K562 (cell line): ENCODE measurements around the gene PFKFB2. TPM values are rescaled to one million over a fixed set of nuclear protein-coding genes. Genes with fewer than 3 reads are reported as not detected.

Experiments
- ATF7 ChIP-seq: fragments of 450-650 bp; IDR thresholded peaks from 2 replicates; pipeline ENCODE4 v1.7.1; 2014; ENCODE audit warnings: mild to moderate bottlenecking, moderate library complexity
- EP400 ChIP-seq: fragments of 450-650 bp; IDR thresholded peaks from 2 replicates; pipeline ENCODE4 v1.6.1; 2017; ENCODE audit warnings: antibody characterized with exemption, mild to moderate bottlenecking, moderate library complexity
- ERF ChIP-seq: fragments of 450-650 bp; formaldehyde crosslinking; IDR thresholded peaks from 2 replicates; pipeline ENCODE4 v1.4.0; 2020; ENCODE audit warnings: mild to moderate bottlenecking, mixed read lengths
- FOXK2 ChIP-seq, 2 experiments: fragments of 450-650 bp; IDR thresholded peaks in 1 of 2; conservative IDR thresholded peaks in 1 of 2; 2 replicates each; pipeline ENCODE4 v1.6.1; 2016; ENCODE audit warnings: low read depth in 2 of 2, mild to moderate bottlenecking in 1 of 2
- FOXM1 ChIP-seq, 2 experiments: fragments of 450-650 bp in 1 of 2; sonication (generic) in 1 of 2; formaldehyde crosslinking in 1 of 2; IDR thresholded peaks; 2 replicates each; pipeline versions ENCODE4 v1.6.1 to v1.9.0; 2017 to 2022; ENCODE audit warnings: low read depth in 2 of 2, mild to moderate bottlenecking in 2 of 2, missing genetic modification reagents in 1 of 2, moderate library complexity in 1 of 2
- HES1 ChIP-seq: fragments of 450-650 bp; IDR thresholded peaks from 2 replicates; pipeline ENCODE4 v1.6.1; 2016; ENCODE audit warnings: low read depth, mild to moderate bottlenecking, moderate library complexity
- MCM3 ChIP-seq: fragments of 450-650 bp; IDR thresholded peaks from 2 replicates; pipeline ENCODE4 v1.6.1; 2016
- PBX2 ChIP-seq, 2 experiments: IDR thresholded peaks in 1 of 2; conservative IDR thresholded peaks in 1 of 2; 2 replicates each; pipeline ENCODE4 v1.6.1; 2016; ENCODE audit warnings: low read depth in 2 of 2, mild to moderate bottlenecking in 1 of 2, missing compliant biosample characterization in 1 of 2, missing genetic modification characterization in 1 of 2, moderate library complexity in 1 of 2
- POLR2AphosphoS5 ChIP-seq: IDR thresholded peaks from 2 replicates; pipeline ENCODE4 v1.6.1; 2011; ENCODE audit warnings: mild to moderate bottlenecking, low read depth, low read length, moderate library complexity; ENCODE audit not compliant: control insufficient read depth, insufficient read depth
- SAFB2 ChIP-seq: fragments of 200-400 bp; formaldehyde crosslinking; IDR thresholded peaks from 2 replicates; pipeline ENCODE4 v1.6.1; 2018; ENCODE audit warnings: borderline replicate concordance, low read length, low read depth, moderate library complexity; ENCODE audit not compliant: severe bottlenecking
- SMAD1 ChIP-seq: fragments of 150-350 bp; IDR thresholded peaks from 2 replicates; pipeline ENCODE4 v1.6.1; 2014; ENCODE audit warnings: low read length, low read depth; ENCODE audit not compliant: partially characterized antibody
- TAF7 ChIP-seq: fragments of 450-650 bp; IDR thresholded peaks from 2 replicates; pipeline ENCODE4 v1.6.1; 2016; ENCODE audit warnings: missing genetic modification characterization, missing compliant biosample characterization
- TEAD4 ChIP-seq, 2 experiments: sonication (generic) in 1 of 2; formaldehyde crosslinking in 1 of 2; IDR thresholded peaks; 2 replicates each; pipeline versions ENCODE4 v1.6.1 to v1.8.0; 2012 to 2022; ENCODE audit warnings: borderline replicate concordance in 1 of 2, inconsistent platforms in 1 of 2, low read length in 1 of 2, mild to moderate bottlenecking in 1 of 2, missing genetic modification reagents in 1 of 2
- ZFPM2 ChIP-seq: fragments of 250-450 bp; sonication (Bioruptor Pico); IDR thresholded peaks from 2 replicates; pipeline ENCODE4 v1.5.1; 2022; ENCODE audit warnings: mild to moderate bottlenecking
- ZNF23 ChIP-seq: fragments of 250-450 bp; sonication (Bioruptor Pico); IDR thresholded peaks from 2 replicates; pipeline ENCODE4 v1.4.0; 2020; ENCODE audit warnings: mild to moderate bottlenecking
- ZNF24 ChIP-seq: fragments of 450-650 bp; IDR thresholded peaks from 2 replicates; pipeline ENCODE4 v1.6.1; 2016
- ZNF316 ChIP-seq: fragments of 450-650 bp; IDR thresholded peaks from 2 replicates; pipeline ENCODE4 v1.6.1; 2016
- ZNF354B ChIP-seq: fragments of 250-450 bp; sonication (Bioruptor Pico); IDR thresholded peaks from 2 replicates; pipeline ENCODE4 v1.4.0; 2020
- ZNF76 ChIP-seq: fragments of 250-450 bp; sonication (Bioruptor Pico); IDR thresholded peaks from 2 replicates; pipeline ENCODE4 v1.4.0; 2020; ENCODE audit warnings: mild to moderate bottlenecking, moderate library complexity, borderline replicate concordance
- polyA plus RNA-seq, 8 experiments: library from polyadenylated mRNA; depleted of rRNA in 4 of 8; stranded (reverse) in 5 of 8; unstranded in 3 of 8; fragments of >200 nt; fragmentation: Nextera tagmentation in 2 of 8; fragmentation: Illumina TruSeq in 1 of 8; extraction: Ambion mirVana in 2 of 8; extraction: Trizol in 1 of 8; gene quantifications; 2 replicates each; pipeline versions ENCODE4 v1.2.1 to v1.2.3, GENCODE V29; 2011 to 2014; ENCODE audit warnings: inconsistent platforms in 1 of 8, missing spikeins in 1 of 8
- total RNA-seq, 7 experiments: library from RNA; depleted of rRNA in 6 of 7; stranded (reverse); fragments of >200 nt in 6 of 7; fragmentation: Illumina TruSeq in 2 of 7; extraction: Trizol in 2 of 7; gene quantifications; 2 replicates each; pipeline versions ENCODE4 v1.2.1 to v1.2.3, GENCODE V29; 2011 to 2021; ENCODE audit warnings: low replicate concordance in 1 of 7
- TF ChIP-seq, protein P1 (sequence below): fragments of 450-650 bp; IDR thresholded peaks from 2 replicates; pipeline ENCODE4 v1.6.1; 2016; ENCODE audit warnings: missing biosample characterization, missing genetic modification characterization
- TF ChIP-seq, protein P2 (sequence below), 2 experiments: fragments of 250-450 bp in 1 of 2; fragments of 450-650 bp in 1 of 2; sonication (Bioruptor Pico) in 1 of 2; IDR thresholded peaks; 2 replicates each; pipeline versions ENCODE4 v1.6.1 to v1.8.0; 2016 to 2021; ENCODE audit warnings: mild to moderate bottlenecking in 2 of 2, moderate library complexity in 2 of 2, missing compliant biosample characterization in 1 of 2, missing genetic modification characterization in 1 of 2

Gene PFKFB2
- total and polyA plus RNA-seq, 9 of the 15 experiments (the other 6 are each of a cell fraction or from before 2014, with no cell fraction given), result 6.9 to 26.0 (median 16.4) TPM

GRCh38 chr1:207017615-207018559 is 35.2 kb upstream of the PFKFB2 start (continued):
- TF ChIP-seq, protein P1, sequence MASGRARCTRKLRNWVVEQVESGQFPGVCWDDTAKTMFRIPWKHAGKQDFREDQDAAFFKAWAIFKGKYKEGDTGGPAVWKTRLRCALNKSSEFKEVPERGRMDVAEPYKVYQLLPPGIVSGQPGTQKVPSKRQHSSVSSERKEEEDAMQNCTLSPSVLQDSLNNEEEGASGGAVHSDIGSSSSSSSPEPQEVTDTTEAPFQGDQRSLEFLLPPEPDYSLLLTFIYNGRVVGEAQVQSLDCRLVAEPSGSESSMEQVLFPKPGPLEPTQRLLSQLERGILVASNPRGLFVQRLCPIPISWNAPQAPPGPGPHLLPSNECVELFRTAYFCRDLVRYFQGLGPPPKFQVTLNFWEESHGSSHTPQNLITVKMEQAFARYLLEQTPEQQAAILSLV (tag), result 0 out of 2 replicates have a peak, but pooled peaks have one; percentile 21
- TF ChIP-seq ZNF23, result no peak
- peak; percentile 91 for TF ChIP-seq FOXM1 (IDR thresholded peaks at IDR 0.05; ENCODE audit: low read depth)
- TF ChIP-seq FOXM1 (CRISPR knock-in tag; IDR thresholded peaks at IDR 0.05; ENCODE audit: low read depth), result no peak
- TF ChIP-seq MCM3, result no peak
- no peak for TF ChIP-seq ZNF24
- no peak for TF ChIP-seq SMAD1
- TF ChIP-seq TAF7 (tag), result no peak
- TF ChIP-seq PBX2 (CRISPR knock-in tag; IDR thresholded peaks at IDR 0.05; ENCODE audit: low read depth), result no peak; the same call in 1 of the 2 replicates
- peak; percentile 72 for TF ChIP-seq PBX2 (tag; conservative IDR thresholded peaks at IDR 0.05; ENCODE audit: low read depth)
- TF ChIP-seq ZNF354B (CRISPR knock-in tag), result no peak
- TF ChIP-seq ERF (CRISPR knock-in tag), result no peak
- peak; percentile 97 for TF ChIP-seq POLR2AphosphoS5
- TF ChIP-seq, protein P2, sequence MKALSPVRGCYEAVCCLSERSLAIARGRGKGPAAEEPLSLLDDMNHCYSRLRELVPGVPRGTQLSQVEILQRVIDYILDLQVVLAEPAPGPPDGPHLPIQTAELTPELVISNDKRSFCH (CRISPR knock-in tag; IDR thresholded peaks at IDR 0.05), result no peak
- TF ChIP-seq, protein P2 (tag; IDR thresholded peaks at IDR 0.05), result peak; percentile 74
- peak; percentile 75 for TF ChIP-seq ATF7
- TF ChIP-seq SAFB2, result no peak
- TF ChIP-seq ZNF316, result peak; percentile 56
- no peak for TF ChIP-seq ZFPM2 (CRISPR knock-in tag)
- peak; percentile 60 to 70 for TF ChIP-seq FOXK2 (conservative IDR thresholded peaks at IDR 0.05 in 1 of 2, IDR thresholded peaks at IDR 0.05 in 1 of 2; ENCODE audit: low read depth in 2 of 2)
- TF ChIP-seq HES1, result peak; percentile 50; the same call in 1 of the 2 replicates
- peak; percentile 72 for TF ChIP-seq EP400
- TF ChIP-seq TEAD4 (IDR thresholded peaks at IDR 0.05; ENCODE audit: low read length), result peak; percentile 98
- TF ChIP-seq TEAD4 (CRISPR knock-in tag; IDR thresholded peaks at IDR 0.05; ENCODE audit: borderline replicate concordance), result no peak
- TF ChIP-seq ZNF76, result no peak
